ENCODE results near the gene TTC23L. TPM values are rescaled to one million over a fixed set of nuclear protein-coding genes. Genes with fewer than 3 reads are reported as not detected.

TTC23L gene
- total RNA-seq, 1 donor from 2014 or later, result not detected

DNA sequence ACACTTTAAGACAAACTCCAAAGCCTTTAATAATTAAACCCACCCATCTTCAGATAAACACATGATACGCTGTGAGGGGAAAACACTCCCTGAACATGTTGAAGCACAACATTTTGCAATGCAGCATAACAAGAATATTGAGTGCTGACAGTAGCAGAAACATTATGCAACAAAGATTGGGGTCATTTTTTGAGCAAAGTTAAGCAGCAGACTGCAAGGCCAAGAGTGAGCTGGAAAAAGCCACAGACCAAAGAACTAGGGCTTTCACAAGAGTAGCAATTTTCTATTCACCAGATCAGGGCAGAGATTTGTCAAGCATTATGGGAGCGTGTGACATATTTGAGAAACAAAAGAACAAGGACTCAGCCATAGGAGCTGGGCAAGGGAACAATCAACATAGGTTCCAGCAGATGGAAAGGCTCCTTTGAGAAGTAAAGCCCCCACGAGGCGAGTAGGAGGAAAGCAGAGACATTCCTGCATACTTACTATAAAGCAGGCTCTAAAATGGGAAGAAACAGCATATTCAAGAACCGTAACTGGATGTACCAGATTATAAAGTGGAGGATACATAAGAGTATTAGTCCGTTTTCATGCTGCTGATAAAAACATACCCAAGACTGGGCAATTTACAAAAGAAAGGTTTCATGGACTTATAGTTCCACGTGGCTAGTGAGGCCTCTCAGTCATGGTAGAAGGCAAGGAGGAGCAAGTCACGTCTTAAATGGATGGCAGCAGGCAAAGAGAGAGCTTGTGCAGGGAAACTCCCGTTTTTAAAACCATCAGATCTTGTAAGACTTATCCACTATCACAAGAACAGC is 4.8 kb upstream of the TTC23L start:
- H3K4me3 ChIP-seq (ENCODE audit: low read depth, low read length), result no peak overlapping the region
- TF ChIP-seq, protein P1, sequence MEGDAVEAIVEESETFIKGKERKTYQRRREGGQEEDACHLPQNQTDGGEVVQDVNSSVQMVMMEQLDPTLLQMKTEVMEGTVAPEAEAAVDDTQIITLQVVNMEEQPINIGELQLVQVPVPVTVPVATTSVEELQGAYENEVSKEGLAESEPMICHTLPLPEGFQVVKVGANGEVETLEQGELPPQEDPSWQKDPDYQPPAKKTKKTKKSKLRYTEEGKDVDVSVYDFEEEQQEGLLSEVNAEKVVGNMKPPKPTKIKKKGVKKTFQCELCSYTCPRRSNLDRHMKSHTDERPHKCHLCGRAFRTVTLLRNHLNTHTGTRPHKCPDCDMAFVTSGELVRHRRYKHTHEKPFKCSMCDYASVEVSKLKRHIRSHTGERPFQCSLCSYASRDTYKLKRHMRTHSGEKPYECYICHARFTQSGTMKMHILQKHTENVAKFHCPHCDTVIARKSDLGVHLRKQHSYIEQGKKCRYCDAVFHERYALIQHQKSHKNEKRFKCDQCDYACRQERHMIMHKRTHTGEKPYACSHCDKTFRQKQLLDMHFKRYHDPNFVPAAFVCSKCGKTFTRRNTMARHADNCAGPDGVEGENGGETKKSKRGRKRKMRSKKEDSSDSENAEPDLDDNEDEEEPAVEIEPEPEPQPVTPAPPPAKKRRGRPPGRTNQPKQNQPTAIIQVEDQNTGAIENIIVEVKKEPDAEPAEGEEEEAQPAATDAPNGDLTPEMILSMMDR (conservative IDR thresholded peaks at IDR 0.05; ENCODE audit: low read depth, low read length), result no peak
- no peak for DNase-seq (ENCODE audit: low read depth)

DNA sequence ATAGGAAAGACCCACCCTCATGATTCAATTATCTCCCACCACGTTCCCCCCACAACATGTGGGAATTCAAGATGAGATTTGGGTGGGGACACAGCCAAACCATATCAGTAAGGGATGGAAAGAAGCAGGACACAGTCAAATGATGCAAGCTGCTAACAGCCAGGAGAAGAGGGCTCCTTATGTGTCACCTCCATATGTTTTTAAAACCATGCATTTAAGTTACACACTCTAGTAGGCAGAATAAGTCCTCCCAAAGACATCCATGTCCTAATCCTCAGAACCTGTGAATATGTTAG is 4.2 kb upstream of the TTC23L start:
- no peak overlapping the region for H3K4me3 ChIP-seq (ENCODE audit: low read depth, low read length)
- TF ChIP-seq, protein P1 (conservative IDR thresholded peaks at IDR 0.05; ENCODE audit: low read depth, low read length), result no peak
- DNase-seq (ENCODE audit: low read depth), result no peak

DNA sequence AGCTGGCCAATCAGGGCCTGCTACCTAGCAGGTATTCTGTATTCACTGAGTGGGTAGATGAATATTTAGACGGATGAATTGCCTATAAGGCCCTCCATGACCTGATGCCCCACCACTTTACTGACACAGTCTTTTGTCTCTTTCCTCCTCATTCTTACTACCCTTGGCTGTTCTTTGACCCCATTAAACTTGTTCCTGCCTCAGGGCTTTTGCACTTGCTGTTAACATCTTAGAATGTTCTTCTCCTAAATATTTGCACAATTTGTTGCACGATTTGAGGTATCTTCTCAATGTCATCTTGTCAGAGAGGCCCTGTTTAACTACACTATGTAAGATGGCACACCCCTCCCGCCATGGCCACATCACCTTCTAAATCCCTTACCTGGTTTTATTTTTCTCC is 3.3 kb upstream of the TTC23L start:
- no peak for DNase-seq (ENCODE audit: low read depth)
- no peak overlapping the region for H3K4me3 ChIP-seq (ENCODE audit: low read depth, low read length)
- TF ChIP-seq, protein P1 (conservative IDR thresholded peaks at IDR 0.05; ENCODE audit: low read depth, low read length), result no peak

DNA sequence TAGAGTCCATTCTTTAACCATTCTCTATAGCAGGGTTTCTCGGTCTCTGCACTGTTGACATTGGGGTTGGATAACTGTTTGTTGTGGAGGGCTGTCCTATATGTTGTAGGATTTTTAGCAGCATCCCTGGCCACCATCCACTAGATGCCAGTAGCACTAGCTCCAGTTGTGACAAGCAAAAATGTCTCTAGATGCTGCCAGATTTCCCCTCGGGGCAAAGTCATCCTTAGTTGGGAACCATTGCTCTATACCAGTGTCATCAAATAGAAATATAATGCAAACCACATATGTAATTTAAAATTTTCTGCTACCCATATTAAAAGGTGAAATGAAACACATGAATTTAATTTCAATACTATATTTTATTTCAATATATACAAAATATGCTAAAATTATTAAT is 2.9 kb downstream of the TTC23L start:
- TF ChIP-seq, protein P1 (conservative IDR thresholded peaks at IDR 0.05; ENCODE audit: low read depth, low read length), result no peak

DNA sequence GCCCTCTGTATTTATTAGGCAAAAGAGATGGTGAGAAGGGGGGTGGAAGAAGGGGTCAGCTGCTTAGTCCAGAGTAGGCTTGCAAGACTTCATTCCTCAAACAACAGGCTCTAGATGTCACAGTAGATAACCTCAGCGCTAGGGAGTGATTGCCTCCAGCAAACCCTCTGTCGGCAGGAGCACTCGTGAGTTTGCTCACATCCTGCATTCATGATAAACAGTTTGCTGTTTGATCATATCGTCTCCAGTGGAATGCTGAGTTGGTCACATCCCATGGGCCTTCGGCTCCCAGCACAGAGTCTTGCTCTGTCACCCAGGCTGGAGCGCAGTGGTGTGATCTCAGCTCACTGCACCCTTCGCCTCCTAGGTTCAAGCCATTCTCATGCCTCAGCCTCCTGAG is 3.6 kb downstream of the TTC23L start:
- no peak for DNase-seq (ENCODE audit: low read depth)
- TF ChIP-seq, protein P1 (conservative IDR thresholded peaks at IDR 0.05; ENCODE audit: low read depth, low read length), result no peak

More for the DNA sequence above, 2.9 kb downstream of the TTC23L start:
- no peak overlapping the region for H3K4me3 ChIP-seq (ENCODE audit: low read depth, low read length)
- no peak for DNase-seq (ENCODE audit: low read depth)

DNA sequence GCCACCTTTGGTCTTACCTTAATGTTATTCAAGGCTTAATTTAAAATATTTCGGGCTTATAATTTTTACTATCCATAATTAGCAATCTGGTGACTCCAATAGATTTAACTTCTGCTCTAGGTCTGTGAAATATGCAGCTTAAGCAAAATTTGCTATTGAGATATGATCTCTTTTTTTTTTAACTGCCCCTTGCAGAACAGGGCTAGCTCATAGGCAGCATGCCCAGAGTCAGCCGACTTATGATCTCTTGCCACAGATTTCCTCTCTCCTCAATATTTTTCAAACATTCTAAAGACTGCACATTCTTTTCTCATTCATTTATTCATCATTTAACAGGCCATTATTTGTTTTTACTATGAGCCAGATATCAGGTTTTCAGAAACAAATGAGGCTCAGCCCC is 4.5 kb downstream of the TTC23L start:
- no peak overlapping the region for H3K4me3 ChIP-seq (ENCODE audit: low read depth, low read length)
- DNase-seq (ENCODE audit: low read depth), result no peak
- TF ChIP-seq, protein P1 (conservative IDR thresholded peaks at IDR 0.05; ENCODE audit: low read depth, low read length), result no peak

More for the DNA sequence above, 3.6 kb downstream of the TTC23L start:
- H3K4me3 ChIP-seq (ENCODE audit: low read depth, low read length), result no peak overlapping the region

DNA sequence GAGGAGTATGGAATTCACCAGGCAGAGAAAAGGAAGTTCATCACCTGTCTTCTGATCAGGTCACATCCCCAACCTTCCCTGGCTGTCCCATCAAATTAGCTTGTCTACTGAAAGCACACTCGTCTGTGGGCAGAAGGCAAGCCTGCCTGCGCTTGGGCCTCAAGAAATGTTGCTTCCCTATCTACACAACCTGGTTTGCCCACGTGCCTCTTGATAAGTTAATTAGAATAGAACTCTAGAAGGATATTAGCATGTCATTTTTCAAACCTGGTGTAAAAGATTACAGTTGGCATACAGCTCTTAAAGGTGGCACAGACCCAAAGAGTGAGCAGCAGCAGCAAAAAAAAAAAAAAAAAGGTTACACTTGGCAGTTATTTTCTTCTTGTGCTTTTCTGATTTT is 5.1 kb downstream of the TTC23L start:
- no peak for DNase-seq (ENCODE audit: low read depth)
- H3K4me3 ChIP-seq (ENCODE audit: low read depth, low read length), result no peak overlapping the region
- TF ChIP-seq, protein P1 (conservative IDR thresholded peaks at IDR 0.05; ENCODE audit: low read depth, low read length), result no peak
